Esophagus muscularis mucosa (tissue), 3 donors: ENCODE results near the gene MSRB3.

ENCODE experiments used
- CTCF ChIP-seq, 3 experiments: fragments of 200-600 bp in 2 of 3; fragments of 450-650 bp in 1 of 3; sonication (generic) in 2 of 3; IDR thresholded peaks; one replicate each; pipeline ENCODE4 v1.5.1; 2017 to 2019; ENCODE audit warnings: antibody characterized with exemption in 3 of 3, mild to moderate bottlenecking in 2 of 3, moderate library complexity in 1 of 3
- POLR2AphosphoS5 ChIP-seq, 2 donors: sonication (generic); formaldehyde crosslinking; IDR thresholded peaks; one replicate each; pipeline ENCODE4 v1.6.1; 2017; ENCODE audit warnings: antibody characterized with exemption in 2 of 2

GRCh38 chr12:65326616-65327015, 48.1 kb downstream of the MSRB3 start:
- TF ChIP-seq CTCF (IDR thresholded peaks at IDR 0.05) (no peak), POLR2AphosphoS5 (IDR thresholded peaks at IDR 0.05) (no peak)
